ENCODE measurements around the gene SLF2. TPM values are rescaled to one million over a fixed set of nuclear protein-coding genes. Genes with fewer than 3 reads are reported as not detected.

The SLF2 gene
- total and polyA plus RNA-seq, 9 of the 15 experiments (the other 6 are each of a cell fraction or from before 2014, with no cell fraction given): 1.7 to 18.4 (median 7.8) TPM

- POLR2A ChIA-PET: interaction anchor here (0.6 kb wide), 1 partner anchor 281 kb away, joined by 3 read pairs; no protein-coding TSS in a partner anchor
- no peaks in the 10 kb centered on the region for H3K9me1 ChIP-seq (ENCODE audit: control insufficient read depth, insufficient read depth, low read length)
- H4K20me1 ChIP-seq (replicated peaks; ENCODE audit: control insufficient read depth, insufficient read depth, low read length): no peaks in the 10 kb centered on the region
- intact Hi-C loops (cut with micrococcal nuclease): no loop called here
- H3K4me3 ChIP-seq: no peak overlapping the region
- no peak for DNase-seq (ENCODE audit: extremely low read depth in 1 of 4, low spot score in 3 of 4)
- peaks cover 16 to 51% of the 10 kb centered on the region in 2 experiments; a peak in 4 of 5 replicates for H3K4me1 ChIP-seq (replicated peaks in 1 of 2; ENCODE audit: control insufficient read depth in 2 of 2, insufficient read depth in 2 of 2, low read length in 2 of 2)
- no peaks in the 10 kb centered on the region for H3K27me3 ChIP-seq (ENCODE audit: control insufficient read depth in 2 of 2, insufficient read depth in 2 of 2, low read length in 2 of 2)
- peaks cover 48% of the 10 kb centered on the region for H3K79me2 ChIP-seq (ENCODE audit: control insufficient read depth, insufficient read depth, low read length)
- in situ Hi-C loops (cut with MboI): loop anchor here (25.0 kb wide), 1 partner anchor 1042 kb away; no protein-coding TSS in a partner anchor
- CTCF ChIA-PET (ENCODE audit: low intra/inter-chr PET ratio): interaction anchor here (9.3 kb wide), 1 partner anchor 18 kb away, joined by 150 read pairs; no protein-coding TSS in a partner anchor
- BruUV-seq (replicated peaks): no TSS peak
- no peak for ATAC-seq
- TF ChIP-seq BCL6 (CRISPR knock-in tag; IDR thresholded peaks at IDR 0.05) (no peak), TAF15 (IDR thresholded peaks at IDR 0.05; ENCODE audit: low read depth, low read length) (no peak), MCM7 (IDR thresholded peaks at IDR 0.05) (no peak), TARDBP (IDR thresholded peaks at IDR 0.05) (no peak), HDAC6 (IDR thresholded peaks at IDR 0.05; ENCODE audit: low read depth, low read length) (no peak), NCOA6 (IDR thresholded peaks at IDR 0.05) (no peak), ELF4 (CRISPR knock-in tag; IDR thresholded peaks at IDR 0.05) (no peak), POLR3A (IDR thresholded peaks at IDR 0.05; ENCODE audit: borderline replicate concordance, extremely low read depth, insufficient read depth, insufficient read length) (no peak), ZC3H11A (IDR thresholded peaks at IDR 0.05; ENCODE audit: low read depth, low read length) (no peak), E2F8 (IDR thresholded peaks at IDR 0.05; ENCODE audit: low read depth, partially characterized antibody) (no peak), TAF7 (tag; IDR thresholded peaks at IDR 0.05) (no peak), SOX6 (IDR thresholded peaks at IDR 0.05) (no peak), ZBTB5 (IDR thresholded peaks at IDR 0.05) (no peak), PRMT5 (CRISPR knock-in tag; IDR thresholded peaks at IDR 0.05) (no peak), CEBPZ (IDR thresholded peaks at IDR 0.05; ENCODE audit: borderline replicate concordance, low read depth, low read length) (no peak)
- no peak overlapping the region for H3K4me2 ChIP-seq (ENCODE audit: insufficient read depth, low read length)
- H3K27ac ChIP-seq (ENCODE audit: extremely low read depth, low read depth, low read length): peak overlapping the region; percentile 45; the same call in 1 of the 3 replicates
- H3K9me3 ChIP-seq (replicated peaks; ENCODE audit: control insufficient read depth, insufficient read depth, low read depth, low read length): no peaks in the 10 kb centered on the region
- no peak for FAIRE-seq
- H3K36me3 ChIP-seq (ENCODE audit: control insufficient read depth, insufficient read depth, low read length): peaks cover 37% of the 10 kb centered on the region; the same call in 2 of the 3 replicates
- H3K9ac ChIP-seq (ENCODE audit: insufficient read depth in 1 of 2, low read depth in 2 of 2, low read length in 2 of 2): peak overlapping the region in 1 of 2 experiments; percentile 65; a peak in 2 of 4 replicates
- 65% methylated on average over 5 of the region's 6 CpGs for WGBS (ENCODE audit: insufficient coverage, low coverage, missing lambda C conversion rate)
- H2AFZ ChIP-seq (ENCODE audit: low read depth, low read length): no peak overlapping the region
Observed at GRCh38 chr10:100995181-100995580, 82.4 kb downstream of the SLF2 start.
